H1 (cell line): ENCODE data around the gene FAAH. TPM values are rescaled to one million over a fixed set of nuclear protein-coding genes. Genes with fewer than 3 reads are reported as not detected.

Experiments
- CTCF ChIA-PET: fragments of 300-600 bp; sonication (Branson Sonifier 250); formaldehyde crosslinking; loops from one replicate; lab custom pipeline; 2021; ENCODE audit not compliant: partially characterized antibody; lab: Charles Lee
- POLR2A ChIA-PET: fragments of 300-600 bp; sonication (Branson Sonifier 250); formaldehyde crosslinking; loops from one replicate; lab custom pipeline; 2021; ENCODE audit warnings: inconsistent platforms; ENCODE audit not compliant: partially characterized antibody; lab: Charles Lee
- DNase-seq, 2 experiments: peaks; one replicate each; pipeline versions ENCODE4 v3.0.0 to v3.0.0-alpha.2; 2010 to 2022; ENCODE audit warnings: low spot score in 2 of 2, low read depth in 1 of 2, mixed read lengths in 1 of 2
- FAIRE-seq: peaks from 2 replicates; lab custom pipeline; 2011; peaks lifted over from hg19 to GRCh38; lab: Jason Lieb, UNC
- H2AFZ ChIP-seq: 2 replicates; pipeline ENCODE4 v1.8.1; 2012; ENCODE audit warnings: low read length, inconsistent platforms
- H2AK5ac ChIP-seq: 2 replicates; pipeline ENCODE4 v1.6.1; 2013; ENCODE audit warnings: low read depth, low read length
- H2BK120ac ChIP-seq: replicated peaks from 2 replicates; pipeline ENCODE3; 2013; ENCODE audit warnings: low read depth, low read length, inconsistent platforms
- H2BK12ac ChIP-seq: 2 replicates; pipeline ENCODE4 v1.6.1; 2013; ENCODE audit warnings: low read depth, low read length
- H2BK15ac ChIP-seq: 2 replicates; pipeline ENCODE4 v1.6.1; 2013; ENCODE audit warnings: low read length
- H2BK20ac ChIP-seq: 2 replicates; pipeline ENCODE4 v1.6.1; 2013; ENCODE audit warnings: low read length
- H2BK5ac ChIP-seq: 2 replicates; pipeline ENCODE4 v1.6.1; 2013; ENCODE audit warnings: low read depth, low read length
- H3K14ac ChIP-seq: 2 replicates; pipeline ENCODE4 v1.6.1; 2013; ENCODE audit warnings: inconsistent platforms; ENCODE audit not compliant: insufficient read length
- H3K18ac ChIP-seq: 2 replicates; pipeline ENCODE4 v1.6.1; 2013; ENCODE audit warnings: low read length; ENCODE audit errors: extremely low read depth
- H3K23ac ChIP-seq: 2 replicates; pipeline ENCODE4 v1.6.1; 2013; ENCODE audit warnings: inconsistent platforms; ENCODE audit not compliant: insufficient read length
- H3K23me2 ChIP-seq: 2 replicates; pipeline ENCODE4 v1.6.1; 2013; ENCODE audit warnings: low read depth, low read length
- H3K27ac ChIP-seq: 2 replicates; pipeline ENCODE4 v1.6.1; 2011; ENCODE audit warnings: low read depth, low read length, inconsistent platforms
- H3K27me3 ChIP-seq, 4 experiments: replicated peaks in 1 of 4; 1 replicate in 1 of 4; 2 replicates in 3 of 4; pipeline versions ENCODE4 v1.6.1 to v1.8.1; 2011 to 2013; ENCODE audit warnings: low read length in 3 of 4, mild to moderate bottlenecking in 3 of 4, inconsistent platforms in 2 of 4, mixed read lengths in 2 of 4, moderate library complexity in 1 of 4; ENCODE audit not compliant: control insufficient read depth in 3 of 4, insufficient read depth in 3 of 4; ENCODE audit errors: extremely low read depth in 1 of 4
- H3K36me3 ChIP-seq, 4 experiments: 2 replicates each; pipeline versions ENCODE4 v1.6.1 to v1.8.1; 2011 to 2013; ENCODE audit warnings: mild to moderate bottlenecking in 4 of 4, low read length in 3 of 4, moderate library complexity in 2 of 4, control low read depth in 1 of 4, inconsistent platforms in 1 of 4; ENCODE audit not compliant: insufficient read depth in 4 of 4, control insufficient read depth in 2 of 4
- H3K4ac ChIP-seq: replicated peaks from 2 replicates; pipeline ENCODE3; 2013; ENCODE audit warnings: low read length, low read depth, mixed read lengths, inconsistent platforms; ENCODE audit not compliant: insufficient read length
- H3K4me1 ChIP-seq, 4 experiments: replicated peaks in 1 of 4; 1 replicate in 1 of 4; 2 replicates in 3 of 4; pipeline versions ENCODE4 v1.6.1 to v1.8.1; 2011 to 2013; ENCODE audit warnings: low read length in 3 of 4, inconsistent platforms in 2 of 4, mixed read lengths in 1 of 4; ENCODE audit not compliant: insufficient read depth in 4 of 4, control insufficient read depth in 3 of 4
- H3K4me2 ChIP-seq, 2 experiments: 2 replicates each; pipeline versions ENCODE4 v1.6.1 to v1.8.1; 2011 to 2013; ENCODE audit warnings: low read depth in 2 of 2, low read length in 2 of 2, control low read depth in 1 of 2, inconsistent platforms in 1 of 2, mild to moderate bottlenecking in 1 of 2; ENCODE audit not compliant: insufficient read depth in 1 of 2
- H3K4me3 ChIP-seq, 4 experiments: fragments of 200-600, 300-600 bp in 1 of 4; sonication (generic), shearing (Covaris generic), sonication (Bioruptor Twin) in 1 of 4; 2 replicates each; pipeline versions ENCODE4 v1.5.1 to v1.8.1; 2011 to 2016; ENCODE audit warnings: low read length in 4 of 4, low read depth in 3 of 4, control low read depth in 2 of 4, inconsistent platforms in 2 of 4, mild to moderate bottlenecking in 2 of 4, mixed read lengths in 1 of 4, moderate library complexity in 1 of 4; ENCODE audit not compliant: insufficient read depth in 2 of 4; ENCODE audit errors: extremely low read depth in 1 of 4
- H3K56ac ChIP-seq: replicated peaks from 2 replicates; pipeline ENCODE3; 2013; ENCODE audit warnings: low read depth, mild to moderate bottlenecking, mixed read lengths, low read length, inconsistent platforms; ENCODE audit not compliant: insufficient read length
- H3K79me1 ChIP-seq: 2 replicates; pipeline ENCODE4 v1.6.1; 2013; ENCODE audit warnings: low read depth, low read length, control low read depth
- H3K79me2 ChIP-seq, 2 experiments: 2 replicates each; pipeline versions ENCODE4 v1.6.1 to v1.8.1; 2012 to 2013; ENCODE audit warnings: low read length in 2 of 2, mild to moderate bottlenecking in 2 of 2, inconsistent platforms in 1 of 2; ENCODE audit not compliant: insufficient read depth in 2 of 2, control insufficient read depth in 1 of 2
- H3K9ac ChIP-seq, 4 experiments: replicated peaks in 1 of 4; 1 replicate in 1 of 4; 2 replicates in 3 of 4; pipeline versions ENCODE4 v1.6.1 to v1.8.1; 2011 to 2013; ENCODE audit warnings: low read depth in 3 of 4, low read length in 3 of 4, control low read depth in 2 of 4, mild to moderate bottlenecking in 2 of 4, moderate library complexity in 2 of 4, inconsistent platforms in 1 of 4; ENCODE audit errors: extremely low read depth in 1 of 4
- H3K9me3 ChIP-seq, 2 experiments: 2 replicates each; pipeline versions ENCODE4 v1.6.1 to v1.8.1; 2012 to 2013; ENCODE audit warnings: mild to moderate bottlenecking in 2 of 2, moderate library complexity in 2 of 2, control low read depth in 1 of 2, inconsistent platforms in 1 of 2, low read depth in 1 of 2, low read length in 1 of 2, mixed read lengths in 1 of 2; ENCODE audit not compliant: insufficient read depth in 2 of 2
- H4K20me1 ChIP-seq, 2 experiments: replicated peaks in 1 of 2; 2 replicates each; pipeline versions ENCODE3 to v1.8.1; 2011 to 2013; ENCODE audit warnings: inconsistent platforms in 2 of 2, low read length in 2 of 2, mild to moderate bottlenecking in 1 of 2; ENCODE audit not compliant: insufficient read depth in 2 of 2, control insufficient read depth in 1 of 2
- H4K5ac ChIP-seq: 2 replicates; pipeline ENCODE4 v1.6.1; 2013; ENCODE audit warnings: low read length, low read depth, mixed read lengths, inconsistent platforms; ENCODE audit not compliant: insufficient read length
- H4K8ac ChIP-seq: 2 replicates; pipeline ENCODE4 v1.8.0; 2013; ENCODE audit warnings: mild to moderate bottlenecking, moderate library complexity, low read length, inconsistent platforms; ENCODE audit not compliant: insufficient read depth; ENCODE audit errors: extremely low read depth
- H4K91ac ChIP-seq: replicated peaks from 2 replicates; pipeline ENCODE3; 2013; ENCODE audit warnings: low read length, mixed read lengths, inconsistent platforms; ENCODE audit not compliant: insufficient read length
- BCL11A ChIP-seq, 2 experiments: IDR thresholded peaks; one replicate each; pipeline ENCODE4 v1.6.1; 2011; ENCODE audit warnings: low read depth in 2 of 2, low read length in 2 of 2, mild to moderate bottlenecking in 2 of 2
- CHD1 ChIP-seq: IDR thresholded peaks from 2 replicates; pipeline ENCODE4 v1.6.1; 2012; ENCODE audit warnings: low read depth, low read length, improper control_type of control experiment
- CHD2 ChIP-seq: IDR thresholded peaks from 2 replicates; pipeline ENCODE4 v1.6.1; 2012; ENCODE audit warnings: low read length, improper control_type of control experiment
- EGR1 ChIP-seq: IDR thresholded peaks from 2 replicates; pipeline ENCODE4 v1.6.1; 2011; ENCODE audit warnings: low read depth, low read length, borderline replicate concordance
- GTF2F1 ChIP-seq: IDR thresholded peaks from 2 replicates; pipeline ENCODE4 v1.6.1; 2012; ENCODE audit warnings: low read depth, low read length, improper control_type of control experiment, borderline replicate concordance
- HDAC6 ChIP-seq: IDR thresholded peaks from one replicate; pipeline ENCODE4 v1.7.1; 2012; ENCODE audit warnings: low read depth, mild to moderate bottlenecking, inconsistent platforms, low read length, moderate library complexity
- MAX ChIP-seq: IDR thresholded peaks from 2 replicates; pipeline ENCODE4 v1.6.1; 2012; ENCODE audit warnings: inconsistent platforms
- NANOG ChIP-seq: IDR thresholded peaks from 2 replicates; pipeline ENCODE4 v1.6.1; 2011; ENCODE audit warnings: low read length, low read depth, mild to moderate bottlenecking, inconsistent platforms; ENCODE audit not compliant: insufficient read depth, poor library complexity, severe bottlenecking
- POLR2AphosphoS5 ChIP-seq: IDR thresholded peaks from 2 replicates; pipeline ENCODE4 v1.6.1; 2011; ENCODE audit warnings: low read depth, low read length
- RAD21 ChIP-seq, 2 experiments: IDR thresholded peaks in 1 of 2; conservative IDR thresholded peaks in 1 of 2; 2 replicates each; pipeline ENCODE4 v1.6.1; 2011; ENCODE audit warnings: low read depth in 2 of 2, low read length in 2 of 2, improper control_type of control experiment in 1 of 2, inconsistent platforms in 1 of 2, mild to moderate bottlenecking in 1 of 2, moderate library complexity in 1 of 2
- SP4 ChIP-seq: IDR thresholded peaks from 2 replicates; pipeline ENCODE4 v1.6.1; 2012; ENCODE audit warnings: low read length, inconsistent platforms
- TAF1 ChIP-seq: IDR thresholded peaks from 2 replicates; pipeline ENCODE4 v1.6.1; 2011; ENCODE audit warnings: mild to moderate bottlenecking, low read depth, low read length
- TBP ChIP-seq: IDR thresholded peaks from 2 replicates; pipeline ENCODE4 v1.6.1; 2011; ENCODE audit warnings: low read depth, low read length, improper control_type of control experiment
- TCF12 ChIP-seq: IDR thresholded peaks from 2 replicates; pipeline ENCODE4 v1.6.1; 2011; ENCODE audit warnings: low read depth, mild to moderate bottlenecking, low read length
- TEAD4 ChIP-seq: IDR thresholded peaks from 2 replicates; pipeline ENCODE4 v1.6.1; 2012; ENCODE audit warnings: low read depth, low read length, inconsistent platforms, mixed read lengths
- WGBS, 2 experiments: shearing (Covaris generic) in 1 of 2; methylation state at CpG; one replicate each; pipeline versions ENCODE4 v1.1.6 to v1.1.7; 2013 to 2015; ENCODE audit warnings: low lambda C conversion rate in 2 of 2, mixed read lengths in 2 of 2, inconsistent platforms in 1 of 2, low coverage in 1 of 2, missing lambda C conversion rate in 1 of 2; ENCODE audit not compliant: insufficient replicate concordance in 2 of 2, insufficient coverage in 1 of 2, insufficient read length in 1 of 2; ENCODE audit errors: extremely low coverage in 1 of 2, missing lambda C conversion rate in 1 of 2; 5-methylcytosine and 5-hydroxymethylcytosine counted together
- polyA plus RNA-seq, 7 experiments: library from polyadenylated mRNA; depleted of rRNA in 3 of 7; stranded (reverse) in 5 of 7; unstranded in 2 of 7; fragments of >200 nt in 5 of 7; fragments of 200-250 nt in 2 of 7; gene quantifications; 1 replicate in 5 of 7; 2 replicates in 1 of 7; 4 replicates in 1 of 7; pipeline versions ENCODE4 v1.2.1 to v1.2.3, GENCODE V29; 2011 to 2013; ENCODE audit warnings: missing spikeins in 2 of 7, mixed read lengths in 2 of 7
- total RNA-seq: library from RNA; stranded (reverse); fragmentation: NEBNext Ultra II Directional; extraction: Animal tissue kit (Norgen Biotek cat#: 25700); gene quantifications from 2 replicates; pipeline ENCODE4 v1.2.1, GENCODE V29; 2021

The FAAH gene
- total and polyA plus RNA-seq, 2 of the 8 experiments (the other 6 are each of a cell fraction or from before 2014, with no cell fraction given): 41.2 to 47.3 TPM

DNA sequence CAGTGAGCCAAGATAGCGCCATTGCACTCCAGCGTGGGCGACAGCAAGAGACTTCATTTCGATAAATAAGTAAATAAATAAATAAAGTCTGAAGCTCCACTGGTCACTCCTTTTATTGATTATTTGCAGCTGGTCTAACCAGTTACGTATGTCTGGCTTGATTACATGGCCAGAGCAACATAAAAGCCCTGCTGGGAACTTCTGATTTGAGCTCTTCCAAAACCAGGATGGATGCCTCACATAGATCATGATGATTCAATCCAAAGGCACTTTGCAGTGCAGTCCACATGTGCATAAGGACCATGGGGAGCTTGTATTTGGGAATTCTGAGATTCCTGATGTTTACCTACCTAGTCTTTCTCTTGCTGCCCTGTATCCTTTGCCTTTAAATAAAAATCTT is 29.5 kb upstream of the FAAH start:
- Histone ChIP-seq H3K79me2 (no peaks in the 10 kb centered on the region), H3K9me3 (no peaks in the 10 kb centered on the region), H2AFZ (no peak overlapping the region), H2AK5ac (no peak overlapping the region), H3K27ac (no peak overlapping the region), H2BK15ac (no peak overlapping the region), H4K20me1 (peaks cover 0 to 2% of the 10 kb centered on the region in 2 experiments), H3K79me1 (no peaks in the 10 kb centered on the region), H3K23ac (no peak overlapping the region), H3K27me3 (no peaks in the 10 kb centered on the region), H2BK20ac (no peak overlapping the region), H3K4me2 (no peak overlapping the region), H4K5ac (no peak overlapping the region), H2BK5ac (no peak overlapping the region), H3K9ac (no peak overlapping the region), H4K8ac (no peak overlapping the region), H3K18ac (no peak overlapping the region), H3K23me2 (no peaks in the 10 kb centered on the region), H3K56ac (no peak overlapping the region), H4K91ac (no peak overlapping the region), H3K14ac (no peak overlapping the region), H2BK120ac (no peak overlapping the region), H2BK12ac (no peak overlapping the region), H3K36me3 (peaks cover 10 to 50% (median 21%) of the 10 kb centered on the region in 4 experiments), H3K4me3 (no peak overlapping the region), H3K4ac (no peak overlapping the region), H3K4me1 (no peaks in the 10 kb centered on the region)
- FAIRE-seq (no peak), DNase-seq (no peak)
- POLR2A ChIA-PET: interaction anchor here (0.8 to 1.5 kb wide), 5 partner anchors 9 to 58 kb away, joined by 3 to 5 read pairs (median 3); no protein-coding TSS in a partner anchor
- 74% methylated on average over 5 of the region's 5 CpGs; no CpG with 5 or more reads in 1 of the 2 experiments for WGBS, 2 experiments
- CTCF ChIA-PET: interaction anchor here (0.8 to 2.1 kb wide), 5 partner anchors 10 to 64 kb away, joined by 3 to 4 read pairs (median 3); no protein-coding TSS in a partner anchor
- no peak for TF ChIP-seq CHD2
- no peak for TF ChIP-seq EGR1
- TF ChIP-seq TAF1: no peak
- TF ChIP-seq NANOG: no peak
- TF ChIP-seq TEAD4: no peak
- TF ChIP-seq GTF2F1: no peak
- no peak for TF ChIP-seq POLR2AphosphoS5
- no peak for TF ChIP-seq TCF12
- TF ChIP-seq BCL11A (IDR thresholded peaks at IDR 0.05; ENCODE audit: low read depth in 2 of 2, low read length in 2 of 2): no peak
- no peak for TF ChIP-seq TBP
- TF ChIP-seq CHD1: no peak
- no peak for TF ChIP-seq MAX
- no peak for TF ChIP-seq RAD21 (IDR thresholded peaks at IDR 0.05 in 1 of 2, conservative IDR thresholded peaks at IDR 0.05 in 1 of 2; ENCODE audit: low read depth in 2 of 2, low read length in 2 of 2)
- no peak for TF ChIP-seq SP4
- no peak for TF ChIP-seq HDAC6
